ENCODE data around the gene MFSD6. TPM values are rescaled to one million over a fixed set of nuclear protein-coding genes. Genes with fewer than 3 reads are reported as not detected.
"Not testable (repeated sequence)": the region's sequence is repeated elsewhere in the genome, so short reads cannot be mapped to it uniquely, and the experiment has no call there.

The MFSD6 gene
- total and polyA plus RNA-seq, 9 donors, result 7.7 to 68.1 (median 11.8) TPM

- Histone ChIP-seq H3K9me3 (no peaks in the 10 kb centered on the region), H3K27ac (no peak overlapping the region), H3K27me3 (no peaks in the 10 kb centered on the region), H3K4me1 (ENCODE audit: insufficient read depth) (peaks cover 1% of the 10 kb centered on the region), H3K4me3 (no peak overlapping the region), H3K36me3 (no peaks in the 10 kb centered on the region)
- no peak for TF ChIP-seq POLR2A (IDR thresholded peaks at IDR 0.05)
- no peak for TF ChIP-seq EP300 (IDR thresholded peaks at IDR 0.05)
- TF ChIP-seq CTCF (IDR thresholded peaks at IDR 0.05), result no peak
- DNase-seq, result no peak
- intact Hi-C loops (cut with DNase I), result no loop called here
- 95 to 99% (median 98%) methylated on average over 3 of the region's 3 CpGs for WGBS, 3 donors
Observed at GRCh38 chr2:190504912-190505311, 96.8 kb downstream of the MFSD6 start.

DNA sequence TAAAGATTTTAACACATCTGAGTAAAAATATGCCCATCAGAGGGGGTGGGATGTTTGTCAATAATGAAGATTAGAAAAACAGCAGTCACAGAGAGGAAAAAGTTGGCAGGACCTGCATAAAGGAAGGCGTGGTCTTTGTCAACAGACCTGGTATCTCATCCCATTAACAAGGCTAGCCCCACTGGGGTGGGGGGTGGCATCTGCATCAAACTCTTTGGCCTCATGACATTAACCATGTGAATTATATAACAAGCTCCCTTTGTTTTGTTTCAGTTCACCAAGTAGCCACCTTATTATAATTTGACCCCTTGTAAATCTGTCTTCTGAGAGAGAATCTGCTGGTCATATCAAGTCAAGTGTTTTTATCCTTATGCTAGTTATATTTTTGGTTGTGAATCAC, 97.5 kb downstream of the MFSD6 start:
- DNase-seq, result no peak
- WGBS, 3 donors, result 95 to 100% (median 97%) methylated on average over 1 of the region's 1 CpG
- TF ChIP-seq EP300 (IDR thresholded peaks at IDR 0.05), result no peak
- no peak for TF ChIP-seq POLR2A (IDR thresholded peaks at IDR 0.05)
- TF ChIP-seq CTCF (IDR thresholded peaks at IDR 0.05), result no peak
- no peak overlapping the region for H3K4me3 ChIP-seq
- H3K9me3 ChIP-seq, result no peaks in the 10 kb centered on the region
- peaks cover 1% of the 10 kb centered on the region for H3K4me1 ChIP-seq (ENCODE audit: insufficient read depth)
- no peaks in the 10 kb centered on the region for H3K27me3 ChIP-seq
- no peaks in the 10 kb centered on the region for H3K36me3 ChIP-seq
- intact Hi-C loops (cut with DNase I), result no loop called here
- no peak overlapping the region for H3K27ac ChIP-seq

- Histone ChIP-seq H3K4me3 (no peak overlapping the region), H3K27me3 (no peaks in the 10 kb centered on the region), H3K9me3 (no peaks in the 10 kb centered on the region), H3K27ac (no peak overlapping the region), H3K36me3 (no peaks in the 10 kb centered on the region), H3K4me1 (ENCODE audit: insufficient read depth) (no peaks in the 10 kb centered on the region)
- TF ChIP-seq CTCF (IDR thresholded peaks at IDR 0.05), result no peak
- no peak for TF ChIP-seq EP300 (IDR thresholded peaks at IDR 0.05)
- no peak for TF ChIP-seq POLR2A (IDR thresholded peaks at IDR 0.05)
- WGBS, 3 donors, result 63 to 70% (median 69%) methylated on average over 2 of the region's 2 CpGs
- no peak for DNase-seq
- intact Hi-C loops (cut with DNase I), result no loop called here
Observed at GRCh38 chr2:190506666-190507065, 98.5 kb downstream of the MFSD6 start.

DNA sequence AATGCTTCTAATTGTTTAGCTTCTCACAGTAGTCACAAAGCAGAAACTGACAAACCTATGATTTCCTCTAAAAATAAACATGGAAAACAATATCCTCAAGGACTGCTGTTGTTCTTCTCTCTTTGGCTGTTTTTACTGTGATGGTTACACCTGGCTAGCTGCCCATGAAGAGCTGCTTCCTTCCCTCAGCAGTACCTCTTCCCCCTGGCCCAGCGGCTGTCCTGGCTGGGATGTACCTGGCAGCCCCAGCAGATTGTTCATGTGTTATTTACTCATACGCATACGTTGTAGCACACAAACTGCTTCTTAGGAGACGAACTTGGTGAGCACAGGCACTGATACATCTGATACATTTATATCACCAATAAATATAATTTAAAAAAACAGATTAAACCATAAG, 99.0 kb downstream of the MFSD6 start:
- Histone ChIP-seq H3K27ac (no peak overlapping the region), H3K4me1 (ENCODE audit: insufficient read depth) (no peaks in the 10 kb centered on the region), H3K36me3 (no peaks in the 10 kb centered on the region), H3K4me3 (no peak overlapping the region), H3K9me3 (no peaks in the 10 kb centered on the region), H3K27me3 (no peaks in the 10 kb centered on the region)
- TF ChIP-seq EP300 (IDR thresholded peaks at IDR 0.05) (no peak), CTCF (IDR thresholded peaks at IDR 0.05) (no peak), POLR2A (IDR thresholded peaks at IDR 0.05) (no peak)
- 52 to 64% (median 61%) methylated on average over 4 of the region's 4 CpGs for WGBS, 3 donors
- DNase-seq, result peak in 2 of 5 donors; percentile 21 to 23
- intact Hi-C loops (cut with DNase I), result no loop called here

GRCh38 chr2:190509895-190510294, 101.7 kb downstream of the MFSD6 start:
- H3K27ac ChIP-seq; H3K27me3 ChIP-seq; H3K4me1 ChIP-seq (ENCODE audit: insufficient read depth); H3K4me3 ChIP-seq; intact Hi-C loops (cut with DNase I); DNase-seq; H3K9me3 ChIP-seq; H3K36me3 ChIP-seq: not testable (repeated sequence)
- WGBS, 3 donors, result 95 to 97% (median 96%) methylated on average over 5 of the region's 5 CpGs

All from ovary (tissue), 9 donors.